AG20443 (cell line): ENCODE measurements around the gene PAPSS1.

Experiments
- DNase-seq: peaks from one replicate; pipeline ENCODE4 v3.0.0; 2012; ENCODE audit warnings: low spot score, mixed read lengths

PAPSS1 gene

GRCh38 chr4:107629318-107629717 lies 90.7 kb downstream of the PAPSS1 start:
- DNase-seq: peak; percentile 13

- DNase-seq: no peak
Measured at GRCh38 chr4:107625391-107625902, 94.6 kb downstream of the PAPSS1 start.

GRCh38 chr4:107624024-107624423 lies 96.0 kb downstream of the PAPSS1 start:
- no peak for DNase-seq

- no peak for DNase-seq
Measured at GRCh38 chr4:107622006-107622405, 98.0 kb downstream of the PAPSS1 start.

- peak; percentile 25 for DNase-seq
Measured at GRCh38 chr4:107619731-107620130, 100.3 kb downstream of the PAPSS1 start.

GRCh38 chr4:107619066-107619465 lies 101.0 kb downstream of the PAPSS1 start:
- peak; percentile 86 for DNase-seq

GRCh38 chr4:107618656-107619055 lies 101.4 kb downstream of the PAPSS1 start:
- peak; percentile 13 for DNase-seq

GRCh38 chr4:107616838-107617389 lies 103.1 kb downstream of the PAPSS1 start:
- no peak for DNase-seq

- DNase-seq: no peak
Measured at GRCh38 chr4:107615809-107616208, 104.2 kb downstream of the PAPSS1 start.

GRCh38 chr4:107603430-107603829 lies 116.6 kb downstream of the PAPSS1 start:
- no peak for DNase-seq

- DNase-seq: no peak
Measured at GRCh38 chr4:107600983-107601382, 119.1 kb downstream of the PAPSS1 start.

GRCh38 chr4:107600436-107600835 lies 119.6 kb downstream of the PAPSS1 start:
- DNase-seq: peak; percentile 56

- DNase-seq: peak; percentile 19
Measured at GRCh38 chr4:107599841-107600240, 120.2 kb downstream of the PAPSS1 start.

- no peak for DNase-seq
Measured at GRCh38 chr4:107593230-107593629, 126.8 kb downstream of the PAPSS1 start.

GRCh38 chr4:107592519-107592918 lies 127.5 kb downstream of the PAPSS1 start:
- no peak for DNase-seq

GRCh38 chr4:107589269-107589668 lies 130.8 kb downstream of the PAPSS1 start:
- no peak for DNase-seq

GRCh38 chr4:107586371-107586770 lies 133.7 kb downstream of the PAPSS1 start:
- no peak for DNase-seq

GRCh38 chr4:107579099-107579498 lies 140.9 kb downstream of the PAPSS1 start:
- no peak for DNase-seq

- no peak for DNase-seq
Measured at GRCh38 chr4:107578321-107578720, 141.7 kb downstream of the PAPSS1 start.

- DNase-seq: no peak
Measured at GRCh38 chr4:107577743-107578142, 142.3 kb downstream of the PAPSS1 start.

GRCh38 chr4:107575243-107575642 lies 144.8 kb downstream of the PAPSS1 start:
- no peak for DNase-seq

- DNase-seq: no peak
Measured at GRCh38 chr4:107572281-107572680, 147.8 kb downstream of the PAPSS1 start.

GRCh38 chr4:107570952-107571351 lies 149.1 kb downstream of the PAPSS1 start:
- DNase-seq: no peak

GRCh38 chr4:107564326-107564725 lies 155.7 kb downstream of the PAPSS1 start:
- DNase-seq: peak; percentile 37
